Uterus (tissue), 4 donors: ENCODE measurements around the gene ATXN2L. TPM values are rescaled to one million over a fixed set of nuclear protein-coding genes. Genes with fewer than 3 reads are reported as not detected.

Experiments
- DNase-seq, 2 donors: peaks; one replicate each; pipeline ENCODE4 v3.0.0-alpha.2; 2019 to 2020
- H3K27ac ChIP-seq, 2 donors: fragments of 200-600 bp; sonication (generic); 1 replicate in 1 of 2; 2 replicates in 1 of 2; pipeline ENCODE4 v1.5.1; 2016 to 2018
- H3K27me3 ChIP-seq, 2 donors: fragments of 200-600 bp; sonication (generic); one replicate each; pipeline ENCODE4 v1.5.1; 2018 to 2019; ENCODE audit warnings: control low read depth in 1 of 2
- H3K36me3 ChIP-seq, 2 donors: fragments of 200-600 bp; sonication (generic); one replicate each; pipeline ENCODE4 v1.5.1; 2019; ENCODE audit warnings: control low read depth in 1 of 2
- H3K4me1 ChIP-seq, 2 donors: fragments of 200-600 bp; sonication (generic); one replicate each; pipeline ENCODE4 v1.5.1; 2018 to 2019; ENCODE audit warnings: control low read depth in 1 of 2
- H3K4me3 ChIP-seq, 2 donors: fragments of 200-600 bp; sonication (generic); 1 replicate in 1 of 2; 2 replicates in 1 of 2; pipeline ENCODE4 v1.5.1; 2018 to 2019; ENCODE audit warnings: mild to moderate bottlenecking in 1 of 2
- H3K9me3 ChIP-seq, 2 donors: fragments of 200-600 bp; sonication (generic); one replicate each; pipeline ENCODE4 v1.5.1; 2019; ENCODE audit warnings: control low read depth in 1 of 2
- POLR2A ChIP-seq, 2 donors: fragments of 450-650 bp; IDR thresholded peaks; one replicate each; pipeline ENCODE4 v1.6.1; 2016; ENCODE audit warnings: antibody characterized with exemption in 2 of 2, mild to moderate bottlenecking in 1 of 2, moderate library complexity in 1 of 2
- intact Hi-C: fragments of 100-400 bp; cut with DNase I; formaldehyde crosslinking; loops from one replicate; pipeline ENCODE4 v1.15.1; 2023; ENCODE audit warnings: low total_unique reads
- total RNA-seq, 4 donors: library from RNA; depleted of rRNA in 3 of 4; stranded (reverse); fragments of >200 nt in 3 of 4; gene quantifications; one replicate each; pipeline versions ENCODE4 v1.1.0 to v1.2.4, GENCODE V29; 2014 to 2023
- TF ChIP-seq, protein P1 (sequence below), 4 experiments: fragments of 200-600 bp in 2 of 4; fragments of 450-650 bp in 2 of 4; sonication (generic) in 2 of 4; IDR thresholded peaks; one replicate each; pipeline ENCODE4 v1.5.1; 2016 to 2019; ENCODE audit warnings: antibody characterized with exemption in 4 of 4, mild to moderate bottlenecking in 2 of 4, moderate library complexity in 1 of 4
- donor health status: DM: yes; HTN: yes; CAD: no.

ATXN2L gene
- total RNA-seq, 4 donors from 2014 or later = 7.2 to 130 (median 35.0) TPM

DNA sequence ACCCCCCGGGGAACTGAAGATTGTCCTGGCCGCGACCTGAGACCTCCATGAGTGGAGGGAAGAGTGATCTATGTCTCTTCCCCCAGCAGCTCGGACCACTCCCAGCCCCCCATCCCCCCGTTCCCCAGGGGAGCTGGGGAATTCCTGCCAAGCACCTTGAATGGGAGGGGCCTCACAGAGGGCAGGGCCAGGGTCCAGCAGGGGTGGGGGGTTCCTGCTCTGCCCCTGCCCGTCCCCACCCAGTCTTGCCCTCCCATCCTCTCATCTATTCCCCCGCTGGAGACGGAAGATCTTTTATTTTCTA is 13.9 kb downstream of the ATXN2L start:
- DNase-seq = no peak
- no peaks in the 10 kb centered on the region for H3K36me3 ChIP-seq
- intact Hi-C loops = no loop called here

DNA sequence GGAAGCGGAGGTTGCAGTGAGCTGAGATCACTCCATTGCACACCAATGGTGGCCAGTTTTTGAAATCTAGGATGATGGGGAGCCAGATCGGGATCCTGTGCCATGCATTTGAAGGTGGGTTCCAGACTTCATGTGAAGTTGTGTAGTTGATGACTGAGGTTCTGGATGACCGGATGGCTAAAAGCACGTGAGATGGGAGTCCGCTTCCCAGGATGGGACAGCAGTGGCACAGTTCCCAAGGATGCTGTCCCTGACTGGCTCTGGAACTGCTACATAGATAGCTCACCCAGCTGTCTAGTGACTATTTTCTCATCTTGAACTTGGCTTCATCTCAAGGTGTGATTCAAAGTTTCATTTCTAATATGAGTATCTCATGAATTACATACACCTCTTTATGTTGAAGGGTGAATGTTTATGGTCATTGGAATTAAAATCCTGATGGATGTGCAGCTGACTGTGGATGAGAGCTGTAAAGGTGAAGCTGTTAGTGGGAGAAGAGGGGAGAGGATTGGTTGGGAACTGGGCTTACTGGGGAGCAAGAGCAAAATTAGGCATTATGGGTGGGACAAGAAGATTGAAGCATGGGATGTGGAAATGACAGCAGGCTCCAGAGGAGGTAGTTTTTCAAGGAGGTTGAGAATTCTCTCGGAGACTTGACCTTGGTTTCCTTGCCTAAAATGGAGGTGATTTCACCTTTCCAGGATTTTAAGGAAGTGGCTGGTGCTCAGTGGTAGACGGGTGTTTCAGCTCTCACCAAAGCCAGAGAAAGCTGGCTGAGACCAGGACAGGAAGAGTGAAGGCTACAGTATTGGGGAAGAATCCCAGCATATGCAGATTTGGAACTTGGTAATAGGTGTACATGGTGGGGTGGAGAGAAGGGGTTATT is 15.1 kb downstream of the ATXN2L start:
- Histone ChIP-seq H3K9me3 (no peaks in the 10 kb centered on the region), H3K4me3 (no peak overlapping the region), H3K4me1 (no peaks in the 10 kb centered on the region), H3K27ac (no peak overlapping the region), H3K27me3 (no peaks in the 10 kb centered on the region), H3K36me3 (no peaks in the 10 kb centered on the region)
- intact Hi-C loops = no loop called here
- no peak for DNase-seq
- TF ChIP-seq POLR2A (IDR thresholded peaks at IDR 0.05) = no peak
- TF ChIP-seq, protein P1, sequence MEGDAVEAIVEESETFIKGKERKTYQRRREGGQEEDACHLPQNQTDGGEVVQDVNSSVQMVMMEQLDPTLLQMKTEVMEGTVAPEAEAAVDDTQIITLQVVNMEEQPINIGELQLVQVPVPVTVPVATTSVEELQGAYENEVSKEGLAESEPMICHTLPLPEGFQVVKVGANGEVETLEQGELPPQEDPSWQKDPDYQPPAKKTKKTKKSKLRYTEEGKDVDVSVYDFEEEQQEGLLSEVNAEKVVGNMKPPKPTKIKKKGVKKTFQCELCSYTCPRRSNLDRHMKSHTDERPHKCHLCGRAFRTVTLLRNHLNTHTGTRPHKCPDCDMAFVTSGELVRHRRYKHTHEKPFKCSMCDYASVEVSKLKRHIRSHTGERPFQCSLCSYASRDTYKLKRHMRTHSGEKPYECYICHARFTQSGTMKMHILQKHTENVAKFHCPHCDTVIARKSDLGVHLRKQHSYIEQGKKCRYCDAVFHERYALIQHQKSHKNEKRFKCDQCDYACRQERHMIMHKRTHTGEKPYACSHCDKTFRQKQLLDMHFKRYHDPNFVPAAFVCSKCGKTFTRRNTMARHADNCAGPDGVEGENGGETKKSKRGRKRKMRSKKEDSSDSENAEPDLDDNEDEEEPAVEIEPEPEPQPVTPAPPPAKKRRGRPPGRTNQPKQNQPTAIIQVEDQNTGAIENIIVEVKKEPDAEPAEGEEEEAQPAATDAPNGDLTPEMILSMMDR (IDR thresholded peaks at IDR 0.05) = no peak

More for the DNA sequence above, 13.9 kb downstream of the ATXN2L start:
- Histone ChIP-seq H3K27ac (no peak overlapping the region), H3K9me3 (no peaks in the 10 kb centered on the region), H3K4me3 (no peak overlapping the region), H3K4me1 (no peaks in the 10 kb centered on the region), H3K27me3 (no peaks in the 10 kb centered on the region)
- TF ChIP-seq, protein P1 (IDR thresholded peaks at IDR 0.05) = no peak
- no peak for TF ChIP-seq POLR2A (IDR thresholded peaks at IDR 0.05)

DNA sequence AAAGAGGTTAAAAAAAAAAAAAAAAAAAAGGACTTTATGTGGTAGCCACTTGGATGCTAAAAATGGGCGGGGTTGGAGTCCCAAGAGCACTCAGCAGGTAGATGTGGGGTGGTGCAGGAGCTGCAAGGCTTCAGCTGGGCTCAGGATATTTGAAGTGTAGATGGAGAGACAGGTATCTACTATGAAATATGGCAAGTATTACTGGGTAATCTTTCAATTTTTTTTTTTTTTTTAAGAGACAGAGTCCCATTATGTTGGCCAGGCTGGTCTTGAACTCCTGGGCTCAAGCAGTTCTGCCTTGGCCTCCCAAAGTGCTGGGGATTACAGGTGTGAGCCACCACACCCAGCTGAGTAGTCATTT is 15.7 kb downstream of the ATXN2L start:
- H3K27me3 ChIP-seq = no peaks in the 10 kb centered on the region
- H3K36me3 ChIP-seq = no peaks in the 10 kb centered on the region
- no peak for TF ChIP-seq POLR2A (IDR thresholded peaks at IDR 0.05)
- TF ChIP-seq, protein P1 (IDR thresholded peaks at IDR 0.05) = no peak

DNA sequence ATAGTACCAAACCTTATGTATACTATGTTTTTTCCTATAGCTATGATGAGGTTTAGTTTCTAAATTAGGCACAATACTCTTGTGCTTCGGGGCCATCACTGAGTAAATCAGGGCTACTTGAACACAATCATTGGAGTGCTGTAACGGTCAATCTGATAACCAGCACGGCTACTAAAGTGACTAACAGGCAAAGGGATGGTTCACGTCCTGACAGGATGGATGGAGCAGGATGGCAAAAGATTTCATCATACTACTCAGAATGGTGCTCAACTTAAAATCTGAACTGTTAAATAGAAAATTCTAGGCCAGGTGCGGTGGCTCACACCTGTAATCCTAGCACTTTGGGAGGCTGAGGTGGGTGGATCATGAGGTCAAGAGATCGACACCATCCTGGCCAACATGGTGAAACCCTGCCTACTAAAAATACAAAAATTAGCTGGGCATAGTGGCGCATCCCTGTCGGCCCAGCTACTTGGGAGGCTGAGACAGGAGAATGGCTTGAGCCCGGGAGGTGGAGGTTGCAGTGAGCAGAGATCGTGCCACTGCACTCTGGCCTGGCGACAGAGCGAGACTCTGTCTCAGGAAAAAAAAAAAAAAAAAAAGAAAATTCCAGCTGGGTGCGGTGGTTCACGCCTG is 16.3 kb downstream of the ATXN2L start:
- intact Hi-C loops = no loop called here
- H3K27ac ChIP-seq = no peak overlapping the region

More for the DNA sequence above, 15.7 kb downstream of the ATXN2L start:
- no peak overlapping the region for H3K4me3 ChIP-seq
- DNase-seq = no peak
- intact Hi-C loops = no loop called here
- H3K4me1 ChIP-seq = no peaks in the 10 kb centered on the region
- H3K9me3 ChIP-seq = no peaks in the 10 kb centered on the region
- no peak overlapping the region for H3K27ac ChIP-seq

More for the DNA sequence above, 16.3 kb downstream of the ATXN2L start:
- TF ChIP-seq POLR2A (IDR thresholded peaks at IDR 0.05) = no peak
- TF ChIP-seq, protein P1 (IDR thresholded peaks at IDR 0.05) = no peak
- no peaks in the 10 kb centered on the region for H3K9me3 ChIP-seq
- no peaks in the 10 kb centered on the region for H3K36me3 ChIP-seq
- no peak for DNase-seq
- no peaks in the 10 kb centered on the region for H3K27me3 ChIP-seq
- H3K4me3 ChIP-seq = no peak overlapping the region
- H3K4me1 ChIP-seq = no peaks in the 10 kb centered on the region
